ENCODE data around the gene RHCG. TPM values are rescaled to one million over a fixed set of nuclear protein-coding genes. Genes with fewer than 3 reads are reported as not detected.

RHCG gene
- total and polyA plus RNA-seq, 12 donors, result 0.33 to 4.1 (median 1.5) TPM; not detected in 2

DNA sequence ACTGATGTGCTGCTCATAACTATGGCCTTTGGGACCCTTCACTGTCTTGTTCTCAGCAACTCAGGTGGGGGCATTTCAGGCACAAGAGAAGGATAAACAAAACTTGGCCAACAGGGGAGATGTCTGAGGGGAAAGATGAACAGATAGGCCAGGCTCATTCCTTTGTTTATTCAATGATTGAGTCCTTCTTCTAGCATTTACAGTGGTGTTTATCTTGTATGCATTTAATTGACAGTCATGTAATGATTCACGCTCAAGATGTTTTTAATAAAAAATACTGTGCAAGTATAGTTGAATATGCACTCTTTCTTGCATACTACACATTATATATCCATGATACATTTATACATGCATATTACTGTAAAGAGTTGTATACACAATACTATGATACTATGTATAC lies 44.5 kb downstream of the RHCG start:
- no peaks in the 10 kb centered on the region for H3K9me3 ChIP-seq (replicated peaks in 1 of 3)
- H3K4me1 ChIP-seq (replicated peaks in 1 of 2), result no peaks in the 10 kb centered on the region
- no peak overlapping the region for H3K27ac ChIP-seq
- TF ChIP-seq, protein P1, sequence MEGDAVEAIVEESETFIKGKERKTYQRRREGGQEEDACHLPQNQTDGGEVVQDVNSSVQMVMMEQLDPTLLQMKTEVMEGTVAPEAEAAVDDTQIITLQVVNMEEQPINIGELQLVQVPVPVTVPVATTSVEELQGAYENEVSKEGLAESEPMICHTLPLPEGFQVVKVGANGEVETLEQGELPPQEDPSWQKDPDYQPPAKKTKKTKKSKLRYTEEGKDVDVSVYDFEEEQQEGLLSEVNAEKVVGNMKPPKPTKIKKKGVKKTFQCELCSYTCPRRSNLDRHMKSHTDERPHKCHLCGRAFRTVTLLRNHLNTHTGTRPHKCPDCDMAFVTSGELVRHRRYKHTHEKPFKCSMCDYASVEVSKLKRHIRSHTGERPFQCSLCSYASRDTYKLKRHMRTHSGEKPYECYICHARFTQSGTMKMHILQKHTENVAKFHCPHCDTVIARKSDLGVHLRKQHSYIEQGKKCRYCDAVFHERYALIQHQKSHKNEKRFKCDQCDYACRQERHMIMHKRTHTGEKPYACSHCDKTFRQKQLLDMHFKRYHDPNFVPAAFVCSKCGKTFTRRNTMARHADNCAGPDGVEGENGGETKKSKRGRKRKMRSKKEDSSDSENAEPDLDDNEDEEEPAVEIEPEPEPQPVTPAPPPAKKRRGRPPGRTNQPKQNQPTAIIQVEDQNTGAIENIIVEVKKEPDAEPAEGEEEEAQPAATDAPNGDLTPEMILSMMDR (IDR thresholded peaks at IDR 0.05), result no peak
- TF ChIP-seq POLR2A (IDR thresholded peaks at IDR 0.05), result no peak
- 81 to 86% (median 83%) methylated on average over 1 of the region's 1 CpG for WGBS, 4 donors
- H3K4me3 ChIP-seq, result no peak overlapping the region
- intact Hi-C loops (cut with DNase I), result no loop called here
- H3K27me3 ChIP-seq, result peaks cover 19% of the 10 kb centered on the region
- no peaks in the 10 kb centered on the region for H3K36me3 ChIP-seq (replicated peaks in 1 of 2)
- DNase-seq, result no peak

DNA sequence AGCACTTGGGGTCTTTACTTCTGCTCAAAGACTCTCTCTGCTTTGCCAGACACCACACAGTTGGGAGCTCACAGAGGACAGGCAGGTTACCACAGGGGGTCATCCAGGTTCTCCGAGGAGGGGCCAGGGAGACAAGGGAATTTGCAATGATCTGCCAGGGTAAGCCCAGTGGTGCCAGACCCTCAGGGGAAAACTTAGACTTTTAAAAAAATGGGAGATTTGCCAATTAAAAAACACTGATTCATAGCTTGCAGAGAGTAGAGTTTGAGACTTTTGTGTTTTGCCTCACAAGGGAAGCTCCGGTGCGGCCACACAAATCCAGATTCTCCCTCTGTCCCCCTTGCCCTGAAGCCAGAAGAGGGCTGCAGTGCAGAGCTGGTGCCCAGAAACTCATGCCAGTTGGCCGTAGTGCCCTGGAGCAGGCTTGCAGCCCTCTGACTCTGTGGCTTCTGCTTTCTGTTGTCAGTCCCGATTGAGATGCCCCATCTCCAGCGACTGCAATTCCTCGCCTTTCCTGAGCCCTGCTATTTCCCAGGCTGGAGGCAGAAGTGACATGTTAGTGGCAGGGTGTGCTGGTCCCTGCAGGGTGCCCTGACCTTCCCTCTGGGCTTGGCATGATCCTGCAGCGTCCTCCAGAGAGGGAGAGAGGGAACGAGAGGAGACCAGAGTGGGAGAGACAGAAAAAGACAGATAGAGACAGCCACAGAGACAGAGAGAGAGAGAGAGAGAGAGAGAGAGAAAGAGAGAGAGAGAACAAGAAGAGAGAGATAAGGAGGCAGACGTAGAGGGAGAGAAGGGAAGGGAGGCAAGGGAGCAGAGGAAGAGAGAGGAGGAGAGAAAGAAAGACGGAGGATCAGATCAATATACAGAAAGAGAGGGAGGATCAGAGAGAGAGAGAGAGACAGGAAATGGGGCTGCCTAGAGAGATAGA lies 46.0 kb downstream of the RHCG start:
- intact Hi-C loops (cut with DNase I), result no loop called here
- Histone ChIP-seq H3K4me3 (no peak overlapping the region), H3K36me3 (replicated peaks in 1 of 2) (no peaks in the 10 kb centered on the region), H3K27me3 (peaks cover 19% of the 10 kb centered on the region), H3K9me3 (replicated peaks in 1 of 3) (no peaks in the 10 kb centered on the region), H3K27ac (no peak overlapping the region), H3K4me1 (replicated peaks in 1 of 2) (no peaks in the 10 kb centered on the region)
- TF ChIP-seq POLR2A (IDR thresholded peaks at IDR 0.05), result no peak
- TF ChIP-seq, protein P1 (IDR thresholded peaks at IDR 0.05), result no peak
- 14 to 28% (median 23%) methylated on average over 10 to 11 of the region's 11 CpGs for WGBS, 4 donors
- DNase-seq, result no peak

DNA sequence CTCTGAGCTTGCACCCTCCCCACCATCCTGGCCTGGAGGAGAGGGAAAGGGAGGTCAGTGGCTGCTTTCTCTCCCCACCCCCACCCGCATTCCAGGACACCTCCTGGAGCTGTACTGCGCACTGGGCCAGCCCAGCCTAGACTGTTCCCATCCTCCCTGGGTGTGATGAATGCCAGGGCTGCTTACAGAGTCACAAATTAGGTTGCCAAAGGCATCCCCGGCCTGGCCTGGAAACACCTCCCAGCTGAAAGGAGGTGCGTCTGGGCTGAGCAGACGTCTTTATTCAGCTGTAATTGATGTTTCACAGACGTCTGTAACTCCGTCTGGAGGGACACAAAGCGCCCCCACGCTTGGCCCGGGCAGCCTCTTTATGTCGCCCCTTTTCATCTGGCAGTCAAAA lies 47.6 kb downstream of the RHCG start:
- TF ChIP-seq, protein P1 (IDR thresholded peaks at IDR 0.05), result no peak
- TF ChIP-seq POLR2A (IDR thresholded peaks at IDR 0.05), result no peak
- no peak overlapping the region for H3K27ac ChIP-seq
- no peaks in the 10 kb centered on the region for H3K36me3 ChIP-seq (replicated peaks in 1 of 2)
- no peak for DNase-seq
- no peaks in the 10 kb centered on the region for H3K4me1 ChIP-seq (replicated peaks in 1 of 2)
- H3K27me3 ChIP-seq, result peaks cover 19% of the 10 kb centered on the region
- H3K9me3 ChIP-seq (replicated peaks in 1 of 3), result no peaks in the 10 kb centered on the region
- no peak overlapping the region for H3K4me3 ChIP-seq
- 17 to 27% (median 27%) methylated on average over 10 to 11 of the region's 11 CpGs; no CpG with 5 or more reads in 1 of the 4 donors for WGBS, 4 donors
- intact Hi-C loops (cut with DNase I), result no loop called here

DNA sequence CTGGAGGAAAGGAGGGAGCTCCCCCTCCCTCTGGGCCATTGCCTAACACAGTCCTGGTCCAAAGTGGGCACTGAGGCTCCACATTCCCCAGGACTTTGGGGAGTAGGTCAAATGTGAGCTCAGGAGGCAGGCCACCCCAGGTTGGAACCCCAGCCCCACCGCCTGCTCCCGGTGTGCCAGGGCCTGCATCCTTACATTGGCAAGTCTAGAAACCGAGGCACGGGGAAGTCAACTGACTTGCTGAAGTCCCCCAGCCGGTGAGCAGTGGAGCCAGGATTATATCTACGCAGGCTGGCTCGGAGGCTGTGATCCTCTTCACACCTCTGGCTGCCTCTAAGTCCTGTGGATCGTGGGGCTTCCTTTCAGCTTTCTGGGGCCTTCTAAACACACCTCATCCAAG lies 48.7 kb downstream of the RHCG start:
- Histone ChIP-seq H3K27ac (no peak overlapping the region), H3K9me3 (replicated peaks in 1 of 3) (no peaks in the 10 kb centered on the region), H3K36me3 (replicated peaks in 1 of 2) (no peaks in the 10 kb centered on the region), H3K27me3 (peaks cover 19% of the 10 kb centered on the region), H3K4me3 (no peak overlapping the region), H3K4me1 (replicated peaks in 1 of 2) (no peaks in the 10 kb centered on the region)
- TF ChIP-seq, protein P1 (IDR thresholded peaks at IDR 0.05), result no peak
- no peak for TF ChIP-seq POLR2A (IDR thresholded peaks at IDR 0.05)
- intact Hi-C loops (cut with DNase I), result no loop called here
- WGBS, 4 donors, result 80 to 95% (median 84%) methylated on average over 1 to 8 of the region's 8 CpGs
- no peak for DNase-seq

Data from adrenal gland (tissue), 12 donors.